ENCODE measurements around the gene WTAP.
"Not testable (repeated sequence)": the region's sequence is repeated elsewhere in the genome, so short reads cannot be mapped to it uniquely, and the experiment has no call there.

Gene WTAP

GRCh38 chr6:159729598-159730331 is 2.5 kb downstream of the WTAP start:
- DNase-seq (ENCODE audit: low read depth) = no peak

GRCh38 chr6:159730332-159730676 is 3.0 kb downstream of the WTAP start:
- DNase-seq (ENCODE audit: low read depth) = no peak

GRCh38 chr6:159732550-159732949 is 5.2 kb downstream of the WTAP start:
- DNase-seq (ENCODE audit: low read depth) = not testable (repeated sequence)

DNA sequence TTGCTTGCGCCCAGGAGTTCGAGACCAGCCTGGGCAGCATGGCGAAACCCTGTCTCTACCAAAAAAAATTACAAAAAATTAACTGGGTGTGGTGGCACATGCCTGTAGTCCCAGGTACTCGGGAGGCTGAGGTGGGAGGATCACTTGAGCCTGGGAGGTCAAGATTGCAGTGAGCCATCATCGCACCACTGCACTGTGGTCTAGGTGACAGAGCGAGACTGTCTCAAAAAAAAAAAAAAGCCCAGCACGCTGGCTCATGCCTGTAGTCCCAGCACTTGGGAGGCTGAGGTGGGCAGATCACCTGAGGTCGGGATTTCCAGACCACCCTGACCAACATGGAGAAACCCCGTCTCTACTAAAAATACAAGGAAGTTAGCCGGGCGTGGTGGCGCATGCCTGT is 6.1 kb downstream of the WTAP start:
- not testable (repeated sequence) for DNase-seq (ENCODE audit: low read depth)

DNA sequence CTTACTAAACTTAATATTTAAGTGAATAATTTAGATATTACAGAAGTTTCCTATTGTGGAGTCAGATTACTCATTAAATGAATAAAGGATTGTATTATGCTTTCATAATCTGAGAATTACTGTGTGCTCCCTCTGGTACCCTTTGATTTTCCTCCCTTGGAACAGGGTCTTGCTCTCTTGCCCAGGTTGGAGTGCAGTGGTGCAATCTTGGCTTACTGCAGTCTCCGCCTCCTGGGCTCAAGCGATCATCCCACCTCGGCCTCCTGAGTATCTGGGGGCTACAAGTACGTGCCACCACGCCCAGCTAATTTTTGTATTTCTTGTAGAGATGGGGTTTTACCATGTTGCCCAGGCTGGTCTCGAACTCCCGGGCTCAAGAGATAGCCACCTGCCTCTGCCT is 9.6 kb downstream of the WTAP start:
- DNase-seq (ENCODE audit: low read depth) = no peak

DNA sequence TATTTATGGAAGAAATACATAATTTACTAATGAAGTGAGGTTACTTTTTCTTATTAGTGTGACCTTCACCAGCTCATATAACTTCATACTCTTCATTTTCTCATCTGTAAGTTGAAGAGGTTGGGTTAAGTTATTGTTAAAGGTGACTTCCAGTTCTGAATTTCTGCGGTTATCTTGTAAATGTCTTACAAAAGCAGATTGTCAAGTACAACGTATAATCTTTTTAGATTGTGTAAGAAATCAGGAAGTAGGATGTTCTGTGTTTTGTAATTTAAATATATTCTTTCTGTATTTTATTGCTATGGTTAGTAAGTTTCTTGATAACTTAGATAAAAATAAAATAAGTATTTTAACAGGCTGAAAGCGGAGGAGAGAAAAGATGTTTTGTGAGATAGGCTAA is 12.0 kb downstream of the WTAP start:
- DNase-seq (ENCODE audit: low read depth) = no peak

DNA sequence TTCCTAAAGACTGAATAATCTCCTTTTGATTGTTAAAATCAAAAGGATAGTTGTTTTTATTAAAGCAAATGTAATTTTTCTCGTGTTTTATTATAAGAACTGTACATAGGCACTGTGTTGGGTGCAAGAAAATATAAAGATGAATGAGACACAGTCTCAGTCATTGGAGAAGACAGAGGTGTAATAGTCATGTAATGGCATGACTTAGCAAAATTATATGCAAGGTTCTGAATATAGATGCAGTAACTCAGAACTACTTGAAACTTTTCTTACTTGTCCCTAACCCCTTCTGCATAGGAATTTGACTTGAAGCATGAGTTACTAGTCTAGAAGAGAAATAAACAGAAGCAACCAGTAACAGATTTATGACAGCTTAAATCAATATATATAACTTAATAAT is 14.9 kb downstream of the WTAP start:
- no peak for DNase-seq (ENCODE audit: low read depth)

DNA sequence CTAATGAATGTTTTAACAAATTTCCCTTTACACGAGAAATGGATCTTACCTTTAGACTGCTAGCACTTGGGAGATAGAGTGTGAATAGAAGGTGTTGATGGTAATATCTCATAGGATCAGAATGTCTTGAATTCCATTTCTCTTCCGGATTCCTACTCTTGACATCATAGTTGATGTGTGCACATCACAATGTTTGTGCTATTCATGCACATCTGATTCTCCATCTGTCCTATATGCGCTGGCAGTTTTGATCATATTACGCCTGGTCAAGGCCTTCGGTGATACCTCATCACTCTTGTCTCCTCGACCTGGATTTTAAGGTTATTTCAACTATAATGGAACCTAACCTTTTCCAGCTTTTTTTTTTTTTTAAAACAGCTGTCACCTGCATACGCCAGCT is 17.8 kb downstream of the WTAP start:
- DNase-seq (ENCODE audit: low read depth) = no peak

GRCh38 chr6:159746759-159747158 is 19.5 kb downstream of the WTAP start:
- DNase-seq (ENCODE audit: low read depth) = no peak

DNA sequence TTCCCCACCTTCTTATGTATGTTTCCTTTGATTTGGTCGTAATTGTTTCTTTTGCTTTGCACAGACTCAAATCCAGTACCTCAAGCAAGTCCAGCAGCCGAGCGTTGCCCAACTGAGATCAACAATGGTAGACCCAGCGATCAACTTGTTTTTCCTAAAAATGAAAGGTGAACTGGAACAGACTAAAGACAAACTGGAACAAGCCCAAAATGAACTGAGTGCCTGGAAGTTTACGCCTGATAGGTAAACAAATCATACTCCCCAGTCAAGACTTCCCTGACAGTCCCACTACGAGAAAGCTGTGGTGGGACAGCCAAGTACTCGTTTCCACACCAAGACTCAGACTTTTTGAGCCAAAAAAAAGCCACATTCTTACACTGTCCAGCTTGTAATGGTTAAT is 20.8 kb downstream of the WTAP start:
- not testable (repeated sequence) for DNase-seq (ENCODE audit: low read depth)

DNA sequence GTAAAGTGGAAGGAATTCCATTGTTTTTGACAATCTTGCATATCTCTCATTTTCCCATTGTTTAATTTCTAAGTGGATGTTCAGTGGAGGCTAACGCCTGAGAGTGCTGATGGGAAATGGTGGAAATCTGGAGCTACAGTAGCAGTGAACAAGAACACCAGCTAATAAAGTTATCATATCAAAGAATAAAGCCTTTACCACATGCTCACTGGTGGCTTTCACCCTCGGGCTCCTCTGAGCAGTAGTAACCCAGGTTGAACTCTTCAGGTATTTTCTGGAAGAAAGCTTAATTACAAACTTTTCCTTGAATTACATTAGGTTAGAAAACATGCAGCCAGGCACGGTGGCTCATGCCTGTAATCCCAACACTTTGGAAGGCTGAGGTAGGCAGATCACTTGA is 24.1 kb downstream of the WTAP start:
- DNase-seq (ENCODE audit: low read depth) = no peak

DNA sequence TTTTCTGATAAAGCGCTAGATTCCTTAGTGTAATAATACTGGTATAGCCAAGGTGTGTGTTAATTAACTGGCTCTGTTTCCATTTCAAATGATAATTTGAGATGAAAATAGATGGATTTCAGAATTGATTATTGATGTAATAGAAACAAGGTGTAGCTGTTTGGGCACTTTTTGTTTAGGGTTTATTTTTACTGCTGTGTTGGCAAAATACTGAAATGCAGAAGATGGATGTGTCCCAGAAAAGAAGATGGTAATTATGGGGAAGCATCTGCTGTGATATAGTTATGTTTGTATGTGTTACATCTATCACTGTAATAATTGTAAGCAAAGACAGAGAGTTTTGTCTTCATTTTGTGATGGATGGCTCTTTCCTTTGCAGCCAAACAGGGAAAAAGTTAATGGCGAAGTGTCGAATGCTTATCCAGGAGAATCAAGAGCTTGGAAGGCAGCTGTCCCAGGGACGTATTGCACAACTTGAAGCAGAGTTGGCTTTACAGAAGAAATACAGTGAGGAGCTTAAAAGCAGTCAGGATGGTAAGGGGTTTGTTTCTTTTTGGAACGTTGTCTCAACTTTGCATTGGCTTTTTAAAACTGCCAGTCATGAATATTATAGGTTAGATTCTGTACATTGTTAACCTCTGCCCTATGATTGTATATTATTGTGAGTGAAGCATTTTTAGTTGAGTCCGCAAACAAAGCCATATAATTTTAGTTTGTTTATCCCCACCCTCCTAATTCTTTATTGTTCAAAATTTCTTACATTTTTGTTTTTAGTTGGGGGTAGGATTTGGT is 26.0 kb downstream of the WTAP start:
- DNase-seq (ENCODE audit: low read depth) = no peak

- no peak for DNase-seq (ENCODE audit: low read depth)
These were observed 27.1 kb downstream of the WTAP start for GRCh38 chr6:159754401-159754800.

- DNase-seq (ENCODE audit: low read depth) = no peak
These were observed 27.9 kb downstream of the WTAP start for GRCh38 chr6:159754959-159755914.

- no peak for DNase-seq (ENCODE audit: low read depth)
These were observed 29.2 kb downstream of the WTAP start for GRCh38 chr6:159756508-159756907.

DNA sequence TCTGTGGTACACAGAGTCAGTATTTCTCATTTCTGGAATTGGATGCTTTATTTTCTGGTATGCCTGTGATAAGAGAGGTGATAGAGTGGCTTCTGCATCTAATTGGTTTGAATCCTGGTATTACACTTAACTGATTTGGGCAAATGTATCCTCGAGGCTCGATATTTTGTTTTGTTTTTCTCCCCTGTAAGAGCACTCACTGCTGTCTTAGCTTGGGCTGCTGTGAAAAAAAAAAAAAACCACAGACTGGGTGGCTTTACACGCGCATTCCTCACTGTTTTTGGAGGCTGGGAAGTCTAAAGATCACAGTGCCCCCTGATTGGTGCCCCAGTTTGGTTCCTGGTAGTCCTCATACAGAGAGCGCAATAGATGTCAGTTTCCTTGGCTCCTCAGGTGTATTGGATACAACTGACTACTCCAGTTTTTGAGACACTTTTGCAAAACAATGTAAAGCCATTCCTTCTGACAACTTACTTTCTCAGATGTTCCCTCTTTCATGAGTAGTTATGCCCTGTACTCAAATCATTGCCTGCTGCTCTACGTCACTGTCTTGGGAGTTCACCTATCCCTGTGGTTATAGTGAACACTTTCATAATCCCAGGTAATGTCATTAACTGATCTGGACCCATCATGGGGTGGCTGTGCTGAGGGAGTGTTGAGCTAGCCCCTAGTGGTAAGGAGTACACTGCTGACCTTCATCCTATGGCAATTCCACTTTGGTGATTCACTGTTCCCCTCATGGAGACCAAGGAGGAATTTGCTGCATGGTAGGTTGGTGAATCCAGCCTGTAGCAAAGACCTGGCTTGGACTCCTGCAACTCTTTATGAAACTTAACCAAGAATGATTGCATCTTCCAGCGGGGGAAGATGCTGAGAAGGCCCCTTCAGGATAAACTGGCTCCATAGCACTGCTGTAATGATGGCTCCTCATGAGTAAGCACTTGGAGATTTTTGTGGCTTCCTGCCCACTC is 31.0 kb downstream of the WTAP start:
- DNase-seq (ENCODE audit: low read depth) = no peak

DNA sequence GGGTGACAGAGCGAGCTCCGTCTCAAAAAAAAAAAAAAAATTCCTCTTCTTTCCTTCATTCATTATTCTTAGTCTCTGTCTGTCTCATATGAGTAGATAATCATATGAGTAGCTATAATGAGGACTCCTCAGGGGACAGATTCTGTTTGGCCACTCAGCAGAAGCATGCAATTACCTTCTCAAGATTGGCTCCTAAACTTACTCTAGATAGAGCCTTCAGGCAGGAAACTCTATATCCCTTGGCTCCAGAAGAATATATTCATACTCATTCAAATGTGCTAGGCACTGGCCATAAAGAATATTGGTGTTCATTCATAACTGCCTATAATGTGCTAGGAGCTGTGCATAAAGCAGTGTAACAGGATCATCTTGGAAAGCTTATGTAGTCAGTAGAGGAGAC is 32.3 kb downstream of the WTAP start:
- DNase-seq (ENCODE audit: low read depth) = no peak

DNA sequence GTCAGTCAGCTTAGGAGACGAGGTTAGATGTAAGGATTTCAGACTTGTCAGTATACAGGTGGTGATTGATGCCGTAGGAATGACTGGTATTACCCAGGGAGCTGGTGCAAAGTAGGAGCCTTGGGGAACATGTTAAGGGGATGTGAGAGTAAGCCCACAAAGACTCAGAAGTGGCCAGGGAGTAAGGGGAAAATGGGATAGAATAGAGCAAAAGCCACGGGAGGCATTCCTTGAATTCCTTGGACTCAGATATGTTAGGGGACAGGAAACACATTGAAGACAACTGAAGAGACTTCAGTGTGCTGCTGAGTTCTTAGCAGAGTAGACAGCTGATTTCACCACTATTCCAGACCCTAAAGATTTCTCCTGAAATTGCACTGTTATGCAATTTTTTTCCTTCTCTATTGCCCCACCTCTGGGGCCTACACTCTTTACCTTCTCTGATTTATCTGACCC is 33.3 kb downstream of the WTAP start:
- peak; percentile 39 for DNase-seq (ENCODE audit: low read depth)

- no peak for DNase-seq (ENCODE audit: low read depth)
These were observed 34.0 kb downstream of the WTAP start for GRCh38 chr6:159761129-159761872.

DNA sequence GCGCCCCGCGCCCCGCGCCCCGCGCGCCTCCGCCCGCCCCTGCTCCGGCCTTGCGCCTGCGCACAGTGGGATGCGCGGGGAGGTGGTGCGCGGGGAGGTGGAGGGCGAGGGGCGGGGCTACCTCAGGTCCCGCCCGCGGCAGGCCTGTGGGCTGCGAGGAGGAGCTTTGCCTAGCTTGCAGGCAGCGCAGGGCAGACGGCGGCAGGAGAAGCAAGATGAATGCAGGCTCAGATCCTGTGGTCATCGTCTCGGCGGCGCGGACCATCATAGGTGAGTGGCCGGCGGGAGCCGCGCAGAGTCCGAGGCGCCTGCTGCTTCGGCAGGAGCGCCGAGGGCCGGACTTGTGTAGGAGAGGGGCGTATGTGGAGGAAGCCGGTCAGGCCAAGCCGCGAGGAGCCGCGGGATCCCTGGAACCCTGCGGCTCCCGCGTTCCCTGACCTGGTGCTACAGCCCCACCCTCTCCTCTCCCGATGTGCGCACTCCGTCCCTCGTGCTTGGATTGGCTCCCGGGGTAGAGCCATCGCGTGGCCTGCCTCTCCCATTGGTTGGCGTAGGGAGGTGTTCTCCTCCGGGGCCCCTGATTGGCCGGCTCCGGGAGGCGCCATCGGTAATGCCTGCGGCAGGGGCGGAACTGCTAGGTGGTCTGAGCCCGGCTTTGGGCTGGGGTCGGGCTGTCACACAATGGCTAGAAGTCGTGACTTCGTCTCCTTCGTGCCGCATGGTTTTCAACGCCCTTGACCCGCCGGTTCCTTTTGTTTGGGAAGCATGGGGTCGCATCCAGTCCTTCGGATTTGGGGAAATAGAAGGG is 34.8 kb downstream of the WTAP start, which contains the start of gene ACAT2:
ACAT2 (plus strand) TSS at position 173 of the 808 bp plus-strand sequence; CDS start at position 216, 43 bp downstream.
- peak; percentile 65 for DNase-seq (ENCODE audit: low read depth)

Measured in GM04503 (cell line).